Esophagus squamous epithelium (tissue), 4 donors: ENCODE measurements around the gene HELB.

ENCODE experiments used
- CTCF ChIP-seq, 6 experiments: fragments of 450-650 bp in 4 of 6; fragments of 200-600 bp in 2 of 6; sonication (generic) in 2 of 6; IDR thresholded peaks; one replicate each; pipeline ENCODE4 v1.5.1; 2016 to 2019; ENCODE audit warnings: antibody characterized with exemption in 6 of 6, mild to moderate bottlenecking in 4 of 6, moderate library complexity in 4 of 6
- POLR2A ChIP-seq, 4 donors: fragments of 450-650 bp; IDR thresholded peaks; one replicate each; pipeline ENCODE4 v1.6.1; 2017; ENCODE audit warnings: antibody characterized with exemption in 4 of 4, mild to moderate bottlenecking in 4 of 4, moderate library complexity in 3 of 4

GRCh38 chr12:66258011-66258410 is 44.3 kb upstream of the HELB start:
- TF ChIP-seq POLR2A (IDR thresholded peaks at IDR 0.05) (no peak), CTCF (IDR thresholded peaks at IDR 0.05) (no peak)
